Inflammatory macrophage (primary cell): ENCODE data around the gene CECR2.

Experiments used
- DNase-seq, 2 donors: peaks; one replicate each; pipeline ENCODE4 v3.0.0-alpha.2; 2020 to 2022
- total RNA-seq, 18 experiments: gene quantifications; one replicate each; lab custom pipeline; 2026; ENCODE audit warnings: mixed read lengths in 6 of 18, inconsistent platforms in 2 of 18; lab: John Stamatoyannopoulos, UW

Gene CECR2
- 0.57 to 12.7 (median 2.9) reads per million in 18 experiments for total RNA-seq

- peak in 1 of 2 donors; percentile 46 for DNase-seq
Measured at GRCh38 chr22:17369439-17370025, at the start of gene CECR2. TSS of gene CECR2 (plus strand) at chr22:17369460. CDS start at chr22:17369784, 324 bp downstream.

- no peak for DNase-seq
Measured at GRCh38 chr22:17319546-17319945, 49.7 kb upstream of the CECR2 start.

GRCh38 chr22:17322511-17322910 is 46.7 kb upstream of the CECR2 start:
- DNase-seq: no peak

GRCh38 chr22:17331690-17332089 is 37.6 kb upstream of the CECR2 start:
- DNase-seq: no peak

- no peak for DNase-seq
Measured at GRCh38 chr22:17332109-17332800, 37.0 kb upstream of the CECR2 start.

- peak; percentile 68 to 81 for DNase-seq
Measured at GRCh38 chr22:17334059-17334458, 35.2 kb upstream of the CECR2 start.

- DNase-seq: no peak
Measured at GRCh38 chr22:17334983-17335382, 34.3 kb upstream of the CECR2 start.

- DNase-seq: peak; percentile 79 to 86
Measured at GRCh38 chr22:17336061-17336460, 33.2 kb upstream of the CECR2 start.

GRCh38 chr22:17337639-17338038 is 31.6 kb upstream of the CECR2 start:
- DNase-seq: no peak

GRCh38 chr22:17339095-17339693 is 30.1 kb upstream of the CECR2 start:
- peak; percentile 82 to 86 for DNase-seq

- no peak for DNase-seq
Measured at GRCh38 chr22:17342361-17342760, 26.9 kb upstream of the CECR2 start.

- peak in 1 of 2 donors; percentile 8 for DNase-seq
Measured at GRCh38 chr22:17343766-17344165, 25.5 kb upstream of the CECR2 start.

- DNase-seq: no peak
Measured at GRCh38 chr22:17346578-17346977, 22.7 kb upstream of the CECR2 start.

- no peak for DNase-seq
Measured at GRCh38 chr22:17347724-17348123, 21.5 kb upstream of the CECR2 start.

GRCh38 chr22:17348464-17349103 is 20.7 kb upstream of the CECR2 start:
- DNase-seq: no peak

- DNase-seq: no peak
Measured at GRCh38 chr22:17349172-17349571, 20.1 kb upstream of the CECR2 start.

- DNase-seq: no peak
Measured at GRCh38 chr22:17350292-17350691, 19.0 kb upstream of the CECR2 start.

GRCh38 chr22:17352798-17353197 is 16.5 kb upstream of the CECR2 start:
- DNase-seq: no peak

GRCh38 chr22:17357688-17358087 is 11.6 kb upstream of the CECR2 start:
- DNase-seq: no peak

GRCh38 chr22:17358415-17358814 is 10.8 kb upstream of the CECR2 start:
- no peak for DNase-seq

GRCh38 chr22:17359501-17359900 is 9.8 kb upstream of the CECR2 start:
- DNase-seq: peak; percentile 73 to 80

- DNase-seq: no peak
Measured at GRCh38 chr22:17366329-17366728, 2.9 kb upstream of the CECR2 start.

GRCh38 chr22:17366830-17367229 is 2.4 kb upstream of the CECR2 start:
- peak; percentile 14 to 34 for DNase-seq
